GM13976 (cell line): ENCODE data around the gene PDE3B.

Experiments used
- DNase-seq: peaks from one replicate; pipeline ENCODE4 v3.0.0; 2012; ENCODE audit warnings: low spot score
- in situ Hi-C: fragments of 300-500 bp; cut with MboI; formaldehyde crosslinking; loops from one replicate; pipeline ENCODE4 v1.12.0; 2022; ENCODE audit warnings: low sequenced_read_pairs, mixed read lengths, inconsistent platforms; ENCODE audit not compliant: unreplicated experiment
- TF ChIP-seq, protein P1 (sequence below): IDR thresholded peaks from 2 replicates; pipeline ENCODE4 v1.5.1; 2012; ENCODE audit warnings: borderline replicate concordance, mild to moderate bottlenecking; ENCODE audit not compliant: insufficient read depth; ENCODE audit errors: extremely low read depth, missing control alignments, control extremely low read depth

The PDE3B gene

GRCh38 chr11:14892036-14892556, 248.5 kb downstream of the PDE3B start, which contains the start of gene CYP2R1:
TSS of gene CYP2R1 (minus strand) at chr11:14892231. CDS start at chr11:14892205, 26 bp downstream.
- in situ Hi-C loops: loop anchor here (10.0 kb wide), 1 partner anchor 347 kb away; no protein-coding TSS in a partner anchor
- DNase-seq: peak; percentile 93
- TF ChIP-seq, protein P1, sequence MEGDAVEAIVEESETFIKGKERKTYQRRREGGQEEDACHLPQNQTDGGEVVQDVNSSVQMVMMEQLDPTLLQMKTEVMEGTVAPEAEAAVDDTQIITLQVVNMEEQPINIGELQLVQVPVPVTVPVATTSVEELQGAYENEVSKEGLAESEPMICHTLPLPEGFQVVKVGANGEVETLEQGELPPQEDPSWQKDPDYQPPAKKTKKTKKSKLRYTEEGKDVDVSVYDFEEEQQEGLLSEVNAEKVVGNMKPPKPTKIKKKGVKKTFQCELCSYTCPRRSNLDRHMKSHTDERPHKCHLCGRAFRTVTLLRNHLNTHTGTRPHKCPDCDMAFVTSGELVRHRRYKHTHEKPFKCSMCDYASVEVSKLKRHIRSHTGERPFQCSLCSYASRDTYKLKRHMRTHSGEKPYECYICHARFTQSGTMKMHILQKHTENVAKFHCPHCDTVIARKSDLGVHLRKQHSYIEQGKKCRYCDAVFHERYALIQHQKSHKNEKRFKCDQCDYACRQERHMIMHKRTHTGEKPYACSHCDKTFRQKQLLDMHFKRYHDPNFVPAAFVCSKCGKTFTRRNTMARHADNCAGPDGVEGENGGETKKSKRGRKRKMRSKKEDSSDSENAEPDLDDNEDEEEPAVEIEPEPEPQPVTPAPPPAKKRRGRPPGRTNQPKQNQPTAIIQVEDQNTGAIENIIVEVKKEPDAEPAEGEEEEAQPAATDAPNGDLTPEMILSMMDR: no peak

GRCh38 chr11:14892577-14892976, 249.0 kb downstream of the PDE3B start:
- in situ Hi-C loops: loop anchor here (10.0 kb wide), 1 partner anchor 348 kb away; no protein-coding TSS in a partner anchor
- DNase-seq: no peak
- TF ChIP-seq, protein P1: no peak

- TF ChIP-seq, protein P1: no peak
- in situ Hi-C loops: loop anchor here (10.0 kb wide), 1 partner anchor 350 kb away; no protein-coding TSS in a partner anchor
- no peak for DNase-seq
Observed at GRCh38 chr11:14894657-14895598, 251.3 kb downstream of the PDE3B start.

- in situ Hi-C loops: loop anchor here (10.0 kb wide), 1 partner anchor 354 kb away; no protein-coding TSS in a partner anchor
- DNase-seq: no peak
- TF ChIP-seq, protein P1: no peak
Observed at GRCh38 chr11:14898355-14898754, 254.8 kb downstream of the PDE3B start.

DNA sequence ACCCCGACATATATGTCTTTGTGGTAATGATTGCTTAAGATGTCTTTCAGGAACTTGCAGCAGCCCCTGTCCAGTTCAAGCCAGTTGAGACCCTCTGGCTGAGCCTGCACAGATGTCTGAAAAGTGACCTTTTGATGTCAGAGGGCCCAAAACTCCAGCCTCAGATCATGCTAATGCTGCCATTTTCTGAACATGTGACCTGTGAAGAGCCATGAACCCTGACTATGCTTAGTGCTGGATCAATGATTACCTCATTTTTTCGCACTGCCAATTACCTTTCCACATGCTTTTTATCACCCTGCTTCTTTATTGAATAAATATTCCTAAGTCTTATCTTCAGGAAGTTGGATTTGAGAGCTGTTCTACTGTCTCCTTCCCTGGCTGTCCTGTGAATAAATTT, 255.3 kb downstream of the PDE3B start:
- in situ Hi-C loops: loop anchor here (10.0 kb wide), 1 partner anchor 354 kb away; no protein-coding TSS in a partner anchor
- TF ChIP-seq, protein P1: no peak
- DNase-seq: no peak

- TF ChIP-seq, protein P1: no peak
- DNase-seq: no peak
- in situ Hi-C loops: loop anchor here (10.0 kb wide), 1 partner anchor 108 kb away; no protein-coding TSS in a partner anchor
Observed at GRCh38 chr11:14902650-14903350, 259.2 kb downstream of the PDE3B start.
